ENCODE results near the gene RASIP1. TPM values are rescaled to one million over a fixed set of nuclear protein-coding genes. Genes with fewer than 3 reads are reported as not detected.
"Not testable (repeated sequence)": the region's sequence is repeated elsewhere in the genome, so short reads cannot be mapped to it uniquely, and the experiment has no call there.

Gene RASIP1
- total RNA-seq, 1 donor from 2014 or later = 2.4 TPM

DNA sequence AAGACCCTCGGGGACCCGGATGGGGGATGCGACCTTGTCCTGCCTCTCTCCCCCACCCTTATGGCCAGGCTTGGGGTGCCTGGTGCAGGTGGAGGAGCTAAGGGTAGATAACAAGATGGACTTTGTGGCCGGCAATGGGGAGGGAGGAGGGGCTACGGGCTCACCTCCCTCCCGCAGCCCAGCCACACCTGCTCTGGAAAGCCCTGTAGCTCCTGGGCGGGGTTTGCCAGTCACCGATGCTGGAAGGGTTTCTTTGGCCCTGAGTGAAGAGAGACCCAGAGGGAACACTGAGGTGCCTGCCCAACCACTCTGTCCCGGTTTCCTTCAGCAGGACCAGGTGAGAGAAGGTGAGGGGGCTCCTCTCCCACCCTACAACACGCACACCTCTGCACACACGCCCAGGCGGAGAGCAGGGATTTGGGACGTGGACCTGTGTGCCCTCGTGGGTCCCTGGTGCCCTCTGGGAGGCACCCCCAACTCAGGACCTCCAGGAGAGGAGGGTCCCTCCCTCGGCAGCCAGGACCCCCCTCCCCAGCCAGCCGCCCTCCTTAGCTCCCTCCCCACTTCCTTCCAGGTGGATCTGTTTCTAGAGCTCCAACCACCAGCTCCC lies 44.6 kb downstream of the RASIP1 start, which contains the start of gene FUT2:
Gene FUT2, plus strand, starts transcription at position 229 of the 610 bp plus-strand sequence. CDS start 6,986 bp downstream, outside the sequence.
- TF ChIP-seq, protein P1, sequence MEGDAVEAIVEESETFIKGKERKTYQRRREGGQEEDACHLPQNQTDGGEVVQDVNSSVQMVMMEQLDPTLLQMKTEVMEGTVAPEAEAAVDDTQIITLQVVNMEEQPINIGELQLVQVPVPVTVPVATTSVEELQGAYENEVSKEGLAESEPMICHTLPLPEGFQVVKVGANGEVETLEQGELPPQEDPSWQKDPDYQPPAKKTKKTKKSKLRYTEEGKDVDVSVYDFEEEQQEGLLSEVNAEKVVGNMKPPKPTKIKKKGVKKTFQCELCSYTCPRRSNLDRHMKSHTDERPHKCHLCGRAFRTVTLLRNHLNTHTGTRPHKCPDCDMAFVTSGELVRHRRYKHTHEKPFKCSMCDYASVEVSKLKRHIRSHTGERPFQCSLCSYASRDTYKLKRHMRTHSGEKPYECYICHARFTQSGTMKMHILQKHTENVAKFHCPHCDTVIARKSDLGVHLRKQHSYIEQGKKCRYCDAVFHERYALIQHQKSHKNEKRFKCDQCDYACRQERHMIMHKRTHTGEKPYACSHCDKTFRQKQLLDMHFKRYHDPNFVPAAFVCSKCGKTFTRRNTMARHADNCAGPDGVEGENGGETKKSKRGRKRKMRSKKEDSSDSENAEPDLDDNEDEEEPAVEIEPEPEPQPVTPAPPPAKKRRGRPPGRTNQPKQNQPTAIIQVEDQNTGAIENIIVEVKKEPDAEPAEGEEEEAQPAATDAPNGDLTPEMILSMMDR (IDR thresholded peaks at IDR 0.05; ENCODE audit: insufficient read depth, low read length, severe bottlenecking) = no peak
- no peaks in the 10 kb centered on the region for H3K36me3 ChIP-seq (ENCODE audit: control insufficient read depth, insufficient read depth, low read length)
- peak within 1 kb of the TSS; percentile 33 for H3K4me3 ChIP-seq (ENCODE audit: low read depth, low read length)
- H3K27me3 ChIP-seq (ENCODE audit: control insufficient read depth, insufficient read depth, low read length) = no peaks in the 10 kb centered on the region
- FAIRE-seq (no peak), DNase-seq (ENCODE audit: low read depth) (no peak)

DNA sequence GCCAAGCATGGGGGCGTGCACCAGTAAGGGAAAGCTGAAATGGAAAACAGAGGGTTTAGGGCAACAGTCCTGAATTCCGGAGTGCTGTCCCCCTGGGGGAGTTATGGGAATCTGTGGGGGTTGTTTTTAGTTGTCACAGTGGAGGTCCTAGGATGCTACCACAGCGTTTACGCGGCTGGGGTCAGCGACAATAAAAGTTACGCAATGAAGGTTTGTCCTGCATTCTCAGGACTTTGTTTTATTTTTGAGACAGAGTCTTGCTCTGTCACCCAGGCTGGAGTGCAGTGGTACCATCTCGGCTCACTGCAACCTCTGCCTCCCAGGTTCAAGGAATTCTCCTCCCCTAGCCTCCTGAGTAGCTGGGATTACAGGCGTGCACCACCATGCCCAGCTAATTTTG lies 46.8 kb downstream of the RASIP1 start:
- DNase-seq (ENCODE audit: low read depth); H3K27me3 ChIP-seq (ENCODE audit: control insufficient read depth, insufficient read depth, low read length); H3K36me3 ChIP-seq (ENCODE audit: control insufficient read depth, insufficient read depth, low read length); FAIRE-seq; H3K4me3 ChIP-seq (ENCODE audit: low read depth, low read length): not testable (repeated sequence)

DNA sequence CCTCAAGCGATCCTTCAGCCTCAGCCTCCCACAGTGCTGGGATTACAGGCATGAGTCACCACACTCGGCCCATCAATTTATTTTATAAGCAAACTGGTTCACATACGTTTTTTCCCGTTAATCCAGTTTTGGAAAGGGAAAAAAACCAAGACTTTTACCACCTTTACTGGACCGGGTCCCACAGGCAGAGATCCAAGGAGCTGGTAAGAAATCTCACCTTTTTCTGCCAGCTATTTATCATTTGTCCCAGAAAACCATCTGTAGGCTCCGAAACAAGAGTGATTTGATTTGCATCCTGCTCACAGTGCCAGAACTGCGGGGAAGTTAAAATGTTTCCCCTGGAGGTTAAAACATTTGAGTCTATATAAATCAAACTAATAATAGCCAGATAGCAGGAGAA lies 51.0 kb downstream of the RASIP1 start:
- TF ChIP-seq, protein P1 (IDR thresholded peaks at IDR 0.05; ENCODE audit: insufficient read depth, low read length, severe bottlenecking) = no peak

DNA sequence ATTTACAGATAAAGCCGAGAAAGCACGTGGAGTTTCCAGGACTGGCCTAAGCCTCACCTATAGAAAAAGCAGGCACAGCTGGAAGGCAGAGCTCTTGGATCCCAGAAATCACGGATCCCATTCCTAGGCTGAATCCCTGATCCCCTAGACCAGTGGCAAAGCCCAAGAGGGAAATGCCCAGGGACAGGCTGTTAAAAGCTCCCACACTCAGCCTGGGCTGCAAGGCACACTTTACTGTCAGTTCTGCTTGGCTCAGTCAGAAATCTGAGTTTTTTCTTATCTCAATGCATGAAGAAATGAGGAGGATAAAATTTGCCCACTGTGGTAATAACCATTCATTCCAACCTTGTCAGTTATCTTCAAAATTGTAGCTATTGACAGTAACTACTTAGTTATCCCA lies 52.6 kb downstream of the RASIP1 start:
- DNase-seq (ENCODE audit: low read depth) = no peak
- Histone ChIP-seq H3K27me3 (ENCODE audit: control insufficient read depth, insufficient read depth, low read length) (no peaks in the 10 kb centered on the region), H3K36me3 (ENCODE audit: control insufficient read depth, insufficient read depth, low read length) (no peaks in the 10 kb centered on the region), H3K4me3 (ENCODE audit: low read depth, low read length) (no peak overlapping the region)
- TF ChIP-seq, protein P1 (IDR thresholded peaks at IDR 0.05; ENCODE audit: insufficient read depth, low read length, severe bottlenecking) = no peak
- peak; percentile 32 for FAIRE-seq

More for the DNA sequence above, 51.0 kb downstream of the RASIP1 start:
- no peak overlapping the region for H3K4me3 ChIP-seq (ENCODE audit: low read depth, low read length)
- no peaks in the 10 kb centered on the region for H3K36me3 ChIP-seq (ENCODE audit: control insufficient read depth, insufficient read depth, low read length)
- DNase-seq (ENCODE audit: low read depth) = no peak
- FAIRE-seq = no peak
- no peaks in the 10 kb centered on the region for H3K27me3 ChIP-seq (ENCODE audit: control insufficient read depth, insufficient read depth, low read length)

DNA sequence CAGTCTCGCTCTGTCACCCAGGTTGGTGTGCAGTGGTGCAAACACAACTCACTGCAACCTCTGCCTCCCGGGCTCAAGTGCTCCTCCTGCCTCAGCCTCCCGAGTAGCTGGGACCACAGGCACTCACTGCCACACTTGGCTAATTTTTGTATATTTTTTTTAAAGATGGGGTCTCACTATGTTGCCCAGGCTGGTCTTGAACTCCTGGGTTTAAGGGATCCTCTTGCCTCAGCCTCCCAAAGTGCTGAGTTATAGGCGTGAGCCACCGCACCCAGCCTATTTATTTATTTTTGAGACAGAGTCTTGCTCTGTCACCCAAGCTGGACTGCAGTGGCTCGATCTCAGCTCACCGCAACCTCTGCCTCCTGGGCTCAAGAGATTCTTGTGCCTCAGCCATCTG lies 53.8 kb downstream of the RASIP1 start:
- H3K4me3 ChIP-seq (ENCODE audit: low read depth, low read length); H3K36me3 ChIP-seq (ENCODE audit: control insufficient read depth, insufficient read depth, low read length); DNase-seq (ENCODE audit: low read depth); H3K27me3 ChIP-seq (ENCODE audit: control insufficient read depth, insufficient read depth, low read length); FAIRE-seq: not testable (repeated sequence)

DNA sequence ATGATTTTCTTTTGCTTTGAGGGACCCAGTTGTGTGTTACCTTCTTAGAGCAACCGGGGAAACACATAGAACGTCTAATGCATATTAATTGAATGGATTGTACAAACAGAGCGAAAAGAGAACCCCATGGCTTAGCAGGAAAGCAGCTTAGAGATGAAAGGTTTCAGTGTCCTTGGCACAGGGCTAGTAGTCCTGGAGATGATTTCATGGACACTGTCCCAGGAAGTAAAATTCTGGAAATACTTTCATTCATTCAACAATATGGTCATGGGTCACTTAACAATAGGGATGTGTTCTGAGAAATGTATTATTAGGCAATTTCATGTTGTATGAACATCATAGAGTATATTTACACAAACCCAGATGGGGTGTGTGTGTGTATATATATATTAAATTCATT lies 54.3 kb downstream of the RASIP1 start:
- no peak for FAIRE-seq
- TF ChIP-seq, protein P1 (IDR thresholded peaks at IDR 0.05; ENCODE audit: insufficient read depth, low read length, severe bottlenecking) = no peak
- H3K4me3 ChIP-seq (ENCODE audit: low read depth, low read length) = no peak overlapping the region
- H3K27me3 ChIP-seq (ENCODE audit: control insufficient read depth, insufficient read depth, low read length) = no peaks in the 10 kb centered on the region
- no peaks in the 10 kb centered on the region for H3K36me3 ChIP-seq (ENCODE audit: control insufficient read depth, insufficient read depth, low read length)
- no peak for DNase-seq (ENCODE audit: low read depth)

DNA sequence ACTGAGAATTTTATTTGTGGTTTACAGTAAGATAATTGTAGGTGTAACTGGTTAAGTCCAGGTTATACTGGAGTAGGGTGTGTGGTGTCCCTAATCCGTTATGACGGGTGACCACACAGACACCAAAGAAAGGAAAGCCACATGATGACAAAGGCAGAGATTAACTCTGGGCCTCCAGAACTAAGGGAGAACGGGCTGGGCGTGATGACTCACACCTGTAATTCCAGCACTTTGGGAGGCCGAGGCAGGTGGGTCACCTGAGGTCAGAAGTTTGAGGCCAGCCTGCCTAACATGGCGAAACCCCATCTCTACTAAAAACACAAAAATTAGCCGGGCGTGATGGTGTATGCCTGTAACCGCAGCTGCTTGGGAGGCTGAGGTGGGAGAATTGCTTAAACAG lies 54.8 kb downstream of the RASIP1 start:
- TF ChIP-seq, protein P1 (IDR thresholded peaks at IDR 0.05; ENCODE audit: insufficient read depth, low read length, severe bottlenecking) = no peak
- peak; percentile 29 for DNase-seq (ENCODE audit: low read depth)
- Histone ChIP-seq H3K36me3 (ENCODE audit: control insufficient read depth, insufficient read depth, low read length) (no peaks in the 10 kb centered on the region), H3K4me3 (ENCODE audit: low read depth, low read length) (no peak overlapping the region), H3K27me3 (ENCODE audit: control insufficient read depth, insufficient read depth, low read length) (no peaks in the 10 kb centered on the region)
- peak; percentile 28 for FAIRE-seq

Measured in bronchial epithelial cell (primary cell).